RWPE2 (cell line): ENCODE measurements around the gene KY.

ENCODE experiments used
- ATAC-seq: fragments of 200-7000 bp; cut with Tn5 transposase; 3 replicates; pipeline ENCODE4 v1.9.1; 2021; ENCODE audit warnings: low read depth
- DNase-seq: peaks from one replicate; pipeline ENCODE4 v3.0.0-alpha.2; 2020; ENCODE audit warnings: low spot score
- H3K27ac ChIP-seq: fragments of 450-650 bp; 2 replicates; pipeline ENCODE4 v1.5.1; 2017; ENCODE audit warnings: mild to moderate bottlenecking; ENCODE audit not compliant: poor library complexity, severe bottlenecking
- H3K27me3 ChIP-seq: fragments of 250-450 bp; sonication (Bioruptor Pico); 2 replicates; pipeline ENCODE4 v1.5.1; 2021; ENCODE audit warnings: mild to moderate bottlenecking, moderate library complexity; ENCODE audit not compliant: insufficient read depth, poor library complexity, severe bottlenecking
- H3K36me3 ChIP-seq: fragments of 250-450 bp; sonication (Bioruptor Pico); 2 replicates; pipeline ENCODE4 v1.5.1; 2020; ENCODE audit warnings: low read depth, mild to moderate bottlenecking, moderate library complexity
- H3K4me1 ChIP-seq: fragments of 250-450 bp; sonication (Bioruptor Pico); 2 replicates; pipeline ENCODE4 v1.5.1; 2021; ENCODE audit warnings: mild to moderate bottlenecking, moderate library complexity; ENCODE audit not compliant: insufficient read depth, poor library complexity, severe bottlenecking
- H3K4me3 ChIP-seq: fragments of 250-450 bp; sonication (Bioruptor Pico); 2 replicates; pipeline ENCODE4 v1.5.1; 2021; ENCODE audit warnings: mild to moderate bottlenecking, moderate library complexity; ENCODE audit not compliant: severe bottlenecking
- H3K9me3 ChIP-seq: fragments of 250-450 bp; sonication (Bioruptor Pico); 2 replicates; pipeline ENCODE4 v1.5.1; 2021; ENCODE audit warnings: mild to moderate bottlenecking, moderate library complexity; ENCODE audit not compliant: severe bottlenecking
- CTCF ChIP-seq: fragments of 450-650 bp; IDR thresholded peaks from one replicate; pipeline ENCODE4 v1.5.1; 2017; ENCODE audit warnings: mild to moderate bottlenecking, moderate library complexity; ENCODE audit not compliant: poor library complexity, severe bottlenecking

The KY gene

GRCh38 chr3:134690226-134690625 is 39.4 kb upstream of the KY start:
- no peak for TF ChIP-seq CTCF
- Histone ChIP-seq H3K4me1 (no peaks in the 10 kb centered on the region), H3K27me3 (no peaks in the 10 kb centered on the region), H3K36me3 (no peaks in the 10 kb centered on the region), H3K9me3 (no peaks in the 10 kb centered on the region), H3K4me3 (no peak overlapping the region), H3K27ac (no peak overlapping the region)
- no peak for ATAC-seq
- DNase-seq = no peak

- no peak for ATAC-seq
- H3K27ac ChIP-seq = no peak overlapping the region
- no peak overlapping the region for H3K4me3 ChIP-seq
- no peaks in the 10 kb centered on the region for H3K27me3 ChIP-seq
- H3K9me3 ChIP-seq = no peaks in the 10 kb centered on the region
- TF ChIP-seq CTCF = no peak
- H3K4me1 ChIP-seq = no peaks in the 10 kb centered on the region
- H3K36me3 ChIP-seq = no peaks in the 10 kb centered on the region
- no peak for DNase-seq
Observed at GRCh38 chr3:134687642-134688041, 36.8 kb upstream of the KY start.

GRCh38 chr3:134685929-134686802 is 35.3 kb upstream of the KY start:
- Histone ChIP-seq H3K27me3 (no peaks in the 10 kb centered on the region), H3K4me1 (no peaks in the 10 kb centered on the region), H3K4me3 (no peak overlapping the region), H3K9me3 (no peaks in the 10 kb centered on the region), H3K36me3 (no peaks in the 10 kb centered on the region), H3K27ac (no peak overlapping the region)
- DNase-seq (no peak), ATAC-seq (0 out of 3 replicates have a peak, but pooled peaks have one; percentile 44)
- TF ChIP-seq CTCF = no peak

- Histone ChIP-seq H3K27me3 (no peaks in the 10 kb centered on the region), H3K9me3 (no peaks in the 10 kb centered on the region), H3K36me3 (no peaks in the 10 kb centered on the region), H3K4me3 (no peak overlapping the region), H3K4me1 (no peaks in the 10 kb centered on the region), H3K27ac (no peak overlapping the region)
- ATAC-seq = no peak
- TF ChIP-seq CTCF = no peak
- no peak for DNase-seq
Observed at GRCh38 chr3:134682196-134682880, 31.5 kb upstream of the KY start.
